22Rv1 (cell line): ENCODE measurements around the gene PILRB.

Experiments used
- ZFX ChIP-seq: fragments of 450-650 bp; IDR thresholded peaks from 2 replicates; pipeline ENCODE4 v1.6.1; 2017; ENCODE audit warnings: antibody characterized with exemption, borderline replicate concordance
- TF ChIP-seq, protein P1 (sequence below): fragments of 450-650 bp; IDR thresholded peaks from 2 replicates; pipeline ENCODE4 v1.5.1; 2017; ENCODE audit warnings: mild to moderate bottlenecking

DNA sequence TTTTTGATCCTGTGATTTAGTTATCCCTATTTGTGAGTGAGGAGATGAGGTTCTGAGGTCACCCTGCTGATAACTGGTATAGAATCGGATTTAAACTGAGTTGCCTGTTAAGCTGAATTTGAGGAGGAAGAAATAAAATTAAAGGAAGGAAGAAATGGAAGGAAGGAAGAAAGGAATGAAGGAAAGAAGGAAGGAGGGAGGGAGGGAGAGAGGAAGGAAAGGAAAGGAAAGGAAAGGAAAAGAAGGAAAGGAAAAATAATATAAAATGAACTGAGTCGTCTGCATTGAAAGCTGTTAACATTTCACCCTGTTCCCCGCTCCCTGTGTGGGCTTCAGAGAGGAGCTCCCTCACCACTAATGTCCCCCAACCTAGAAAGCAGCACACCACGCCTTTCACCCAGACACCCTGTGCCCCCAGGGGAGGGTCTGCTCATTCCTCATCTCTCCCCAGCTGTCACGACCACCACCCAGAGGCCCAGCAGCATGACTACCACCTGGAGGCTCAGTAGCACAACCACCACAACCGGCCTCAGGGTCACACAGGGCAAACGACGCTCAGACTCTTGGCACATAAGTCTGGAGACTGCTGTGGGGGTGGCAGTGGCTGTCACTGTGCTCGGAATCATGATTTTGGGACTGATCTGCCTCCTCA is 31.6 kb downstream of the PILRB start:
- TF ChIP-seq, protein P1, sequence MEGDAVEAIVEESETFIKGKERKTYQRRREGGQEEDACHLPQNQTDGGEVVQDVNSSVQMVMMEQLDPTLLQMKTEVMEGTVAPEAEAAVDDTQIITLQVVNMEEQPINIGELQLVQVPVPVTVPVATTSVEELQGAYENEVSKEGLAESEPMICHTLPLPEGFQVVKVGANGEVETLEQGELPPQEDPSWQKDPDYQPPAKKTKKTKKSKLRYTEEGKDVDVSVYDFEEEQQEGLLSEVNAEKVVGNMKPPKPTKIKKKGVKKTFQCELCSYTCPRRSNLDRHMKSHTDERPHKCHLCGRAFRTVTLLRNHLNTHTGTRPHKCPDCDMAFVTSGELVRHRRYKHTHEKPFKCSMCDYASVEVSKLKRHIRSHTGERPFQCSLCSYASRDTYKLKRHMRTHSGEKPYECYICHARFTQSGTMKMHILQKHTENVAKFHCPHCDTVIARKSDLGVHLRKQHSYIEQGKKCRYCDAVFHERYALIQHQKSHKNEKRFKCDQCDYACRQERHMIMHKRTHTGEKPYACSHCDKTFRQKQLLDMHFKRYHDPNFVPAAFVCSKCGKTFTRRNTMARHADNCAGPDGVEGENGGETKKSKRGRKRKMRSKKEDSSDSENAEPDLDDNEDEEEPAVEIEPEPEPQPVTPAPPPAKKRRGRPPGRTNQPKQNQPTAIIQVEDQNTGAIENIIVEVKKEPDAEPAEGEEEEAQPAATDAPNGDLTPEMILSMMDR: no peak
- TF ChIP-seq ZFX: no peak
